ENCODE measurements around the gene ETS1.

- TF ChIP-seq POLR2AphosphoS5 (IDR thresholded peaks at IDR 0.05; ENCODE audit: borderline replicate concordance, low read depth, low read length) (no peak), EZH2 (IDR thresholded peaks at IDR 0.05) (no peak)
Observed at GRCh38 chr11:128497061-128497775, 90.1 kb downstream of the ETS1 start.

Data from SK-N-MC (cell line).